NT2/D1 (cell line): ENCODE results near the gene KIF3A.

Experiments used
- YY1 ChIP-seq: IDR thresholded peaks from 2 replicates; pipeline ENCODE4 v1.6.1; 2011; ENCODE audit not compliant: insufficient read length, insufficient read depth
- ZNF274 ChIP-seq: IDR thresholded peaks from 2 replicates; pipeline ENCODE4 v1.6.1; 2011; ENCODE audit warnings: mild to moderate bottlenecking, low read depth, low read length

DNA sequence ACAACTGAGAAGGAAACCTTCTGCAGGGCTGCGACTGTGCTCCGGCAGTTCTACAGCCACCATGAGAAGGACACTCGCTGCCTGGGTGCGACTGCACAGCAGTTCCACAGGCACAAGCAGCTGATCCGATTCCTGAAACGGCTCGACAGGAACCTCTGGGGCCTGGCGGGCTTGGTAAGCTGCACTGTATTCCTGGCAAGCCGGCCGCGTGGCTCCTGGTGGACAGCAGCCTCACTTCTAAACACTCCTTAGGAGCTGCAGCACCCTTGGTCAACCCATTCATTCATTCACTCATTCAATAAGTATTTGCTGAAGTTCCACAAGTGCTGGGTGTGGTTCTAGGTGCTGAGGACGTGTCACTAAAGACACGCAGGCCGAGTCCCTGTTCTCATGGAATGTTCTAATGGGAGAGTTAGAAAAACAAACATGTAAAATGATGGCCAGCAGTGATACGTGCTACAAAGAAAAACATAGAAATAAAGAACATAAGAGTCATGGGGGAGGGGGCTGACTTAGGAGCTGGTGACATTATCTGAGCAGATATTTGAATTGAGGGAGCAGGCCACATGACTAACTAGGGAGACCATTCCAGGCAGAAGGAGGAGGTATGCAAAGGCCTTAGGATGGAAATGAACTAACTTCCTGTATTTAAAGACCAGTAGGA, 57.5 kb downstream of the KIF3A start:
- no peak for TF ChIP-seq YY1
- TF ChIP-seq ZNF274, result no peak
